HL-60/S4 (cell line): Measurements from ENCODE around the gene CACNA1I.

Source experiments
- in situ Hi-C: fragments of 300-500 bp; cut with MboI; formaldehyde crosslinking; loops from 2 replicates; pipeline ENCODE4 v1.14.3; 2022; ENCODE audit warnings: low sequenced_read_pairs

Gene CACNA1I

DNA sequence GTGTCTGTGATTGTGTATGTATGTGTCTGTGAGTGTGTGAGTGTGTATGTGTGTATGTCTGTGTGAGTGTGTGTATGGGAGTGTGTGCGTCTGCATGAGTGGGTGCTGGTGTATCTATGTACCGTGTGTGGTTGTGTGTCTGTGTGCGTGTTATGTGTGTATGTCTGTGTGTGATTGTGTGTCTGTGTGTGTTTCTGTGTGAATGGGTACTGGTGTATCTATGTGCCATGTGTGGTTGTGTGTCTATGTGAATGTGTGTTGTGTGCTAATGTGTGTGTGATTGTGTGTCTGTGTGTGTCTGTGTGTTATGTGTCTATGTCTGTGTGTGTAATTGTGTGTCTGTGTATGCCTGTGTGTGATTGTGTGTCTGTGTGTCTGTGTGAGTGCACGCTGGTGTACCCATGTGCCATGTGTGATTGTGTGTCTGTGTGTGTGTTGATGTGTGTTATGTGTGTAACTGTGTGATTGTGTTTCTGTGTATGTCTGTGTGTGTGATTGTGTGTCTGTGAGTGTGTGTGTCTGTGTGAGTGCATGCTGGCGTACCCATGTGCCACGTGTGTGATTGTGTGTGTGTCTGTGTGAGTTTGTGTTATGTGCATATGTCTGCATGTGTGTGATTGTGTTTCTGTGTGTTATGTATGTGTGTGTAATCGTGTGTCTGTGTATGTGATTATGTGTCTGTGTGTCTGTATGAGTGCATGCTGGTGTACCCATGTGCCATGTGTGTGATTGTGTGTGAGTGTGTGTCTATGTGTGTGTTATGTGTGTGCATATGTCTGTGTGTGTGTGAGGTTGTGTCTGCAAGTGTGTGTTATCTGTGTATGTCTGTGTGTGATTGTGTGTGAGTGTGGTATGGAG is 6.8 kb upstream of the CACNA1I start:
- in situ Hi-C loops: no loop called here

DNA sequence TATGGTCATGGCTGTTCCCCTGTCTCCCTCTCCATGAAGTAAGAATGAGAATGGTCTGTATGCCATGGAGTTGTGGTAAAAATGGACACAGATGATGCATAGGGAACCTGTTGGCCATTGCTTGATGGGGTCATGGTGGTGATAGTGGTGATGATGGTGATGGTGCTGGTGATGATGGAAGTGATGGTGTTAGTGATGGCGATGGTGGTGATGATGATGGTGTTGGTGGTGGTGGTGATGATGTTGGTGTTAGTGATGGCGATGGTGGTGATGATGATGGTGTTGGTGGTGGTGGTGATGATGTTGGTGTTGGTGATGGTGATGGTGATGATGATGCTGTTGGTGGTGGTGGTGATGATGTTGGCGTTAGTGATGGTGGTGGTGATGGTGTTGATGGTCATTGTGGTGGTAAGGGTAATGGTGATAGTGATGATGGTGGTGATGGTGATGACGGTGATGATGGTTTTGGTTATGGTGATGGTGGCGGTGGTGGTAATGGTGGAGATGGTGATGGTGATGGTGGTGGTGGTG is 5.1 kb upstream of the CACNA1I start:
- in situ Hi-C loops: no loop called here

DNA sequence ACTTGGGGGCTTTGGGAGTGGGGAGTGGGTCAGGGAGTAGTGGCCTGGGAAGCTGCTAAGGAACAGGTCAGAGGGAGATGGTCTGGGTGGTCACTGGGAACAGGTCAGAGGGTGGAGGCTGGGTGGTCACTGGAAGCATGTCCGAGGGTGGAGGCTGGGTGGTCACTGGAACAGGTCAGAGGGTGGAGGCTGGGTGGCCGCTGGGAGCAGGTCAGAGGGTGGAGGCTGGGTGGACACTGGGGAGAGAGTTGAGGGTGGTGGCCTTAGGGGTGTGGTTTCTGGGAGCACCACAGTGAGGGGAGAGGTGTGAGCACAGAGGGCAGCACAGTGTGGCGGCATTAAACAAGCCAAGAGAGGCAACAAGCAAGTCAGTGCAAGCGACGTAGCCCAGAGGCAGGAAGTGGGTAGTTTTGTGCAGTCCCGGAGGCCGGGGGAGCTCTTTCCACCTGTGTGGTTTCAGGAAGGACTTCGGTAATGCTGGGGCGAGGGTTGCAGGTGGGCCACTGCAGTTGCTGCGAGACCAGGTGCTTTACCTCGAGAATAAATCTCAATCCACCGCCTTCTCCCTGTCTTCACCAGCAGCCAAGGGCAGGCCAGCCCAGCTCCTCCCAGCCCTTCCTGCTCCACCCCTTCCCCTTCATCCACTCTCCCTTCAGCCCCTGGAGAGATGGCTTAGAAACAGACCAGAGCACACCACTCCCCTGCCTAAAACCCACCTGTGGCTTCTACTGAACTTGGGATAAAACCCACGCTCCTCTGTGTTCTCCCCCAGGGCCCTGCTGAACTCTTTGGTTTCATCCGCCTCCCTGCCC is 3.2 kb upstream of the CACNA1I start:
- in situ Hi-C loops: no loop called here

DNA sequence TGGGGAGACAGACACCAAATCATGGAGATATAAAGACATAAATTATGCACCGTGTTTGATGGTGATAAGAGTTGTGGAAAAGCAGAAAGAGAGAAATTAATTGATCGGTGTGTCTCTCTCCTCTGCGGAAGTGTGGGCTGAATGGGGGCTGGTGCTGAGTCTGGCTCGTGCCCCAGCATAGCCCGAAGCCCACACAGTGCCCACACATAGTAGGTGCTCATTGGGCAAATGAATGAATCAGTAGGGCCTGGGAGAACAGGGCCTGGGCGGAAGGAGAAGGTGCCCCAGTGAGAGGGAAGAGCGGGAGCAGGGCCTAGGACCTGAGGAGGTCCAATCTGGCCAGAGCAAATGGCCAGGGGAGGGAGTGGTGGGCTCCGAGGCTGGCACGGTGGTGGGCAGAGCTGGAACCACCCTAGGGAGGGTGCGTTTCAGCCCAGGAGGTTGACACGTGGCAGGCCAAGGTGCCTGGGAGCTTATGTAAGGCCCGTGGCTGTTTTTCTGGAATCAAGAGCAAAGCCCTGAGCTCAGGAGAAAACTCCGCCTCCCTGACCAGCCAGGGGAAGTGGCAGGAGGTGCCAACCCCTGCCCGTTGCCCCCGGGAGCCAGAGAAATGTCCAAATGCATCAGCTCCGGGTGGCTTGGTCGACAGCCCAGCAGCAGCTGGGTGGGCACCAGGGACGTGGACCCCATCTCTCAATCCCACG is 2.1 kb upstream of the CACNA1I start:
- in situ Hi-C loops: no loop called here

DNA sequence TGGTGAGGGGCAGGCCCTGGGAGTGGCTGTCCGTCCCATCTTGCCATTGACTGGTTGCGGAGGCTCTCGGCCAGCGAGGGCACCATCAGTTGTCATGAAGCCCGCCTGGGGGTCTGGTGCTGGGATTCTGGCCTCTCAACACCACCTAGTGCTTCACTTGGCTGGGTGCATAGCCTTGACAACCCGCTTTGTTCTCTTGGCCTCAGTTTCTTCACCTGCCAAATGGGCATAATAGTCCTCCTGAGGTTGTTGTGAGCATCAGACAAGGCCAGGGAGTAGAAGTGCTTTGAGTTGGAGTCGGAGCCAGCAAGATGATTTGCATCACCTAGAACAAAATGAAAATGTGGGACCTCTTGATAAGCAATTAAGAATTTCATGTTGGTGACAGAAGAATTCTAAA is 1.5 kb upstream of the CACNA1I start:
- in situ Hi-C loops: no loop called here

DNA sequence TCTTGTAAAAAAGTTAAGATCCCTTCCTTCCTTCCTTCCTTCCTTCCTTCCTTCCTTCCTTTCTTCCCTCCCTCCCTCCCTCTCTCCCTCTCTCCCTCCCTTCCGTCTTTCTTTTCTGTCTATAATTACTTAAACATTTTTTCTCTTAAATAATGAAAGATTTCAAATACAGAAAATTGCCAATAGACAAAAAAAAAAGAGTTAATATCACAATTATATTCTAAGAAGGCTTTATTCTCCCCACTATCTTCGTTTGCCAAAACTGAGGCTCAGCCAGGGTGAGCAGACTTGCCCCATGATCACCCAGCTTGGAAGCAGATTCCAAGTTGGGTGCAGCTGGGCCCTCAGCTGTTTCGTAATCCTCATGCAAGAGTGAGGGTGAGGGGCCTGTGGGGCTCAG is 327 bp upstream of the CACNA1I start:
- in situ Hi-C loops: no loop called here

DNA sequence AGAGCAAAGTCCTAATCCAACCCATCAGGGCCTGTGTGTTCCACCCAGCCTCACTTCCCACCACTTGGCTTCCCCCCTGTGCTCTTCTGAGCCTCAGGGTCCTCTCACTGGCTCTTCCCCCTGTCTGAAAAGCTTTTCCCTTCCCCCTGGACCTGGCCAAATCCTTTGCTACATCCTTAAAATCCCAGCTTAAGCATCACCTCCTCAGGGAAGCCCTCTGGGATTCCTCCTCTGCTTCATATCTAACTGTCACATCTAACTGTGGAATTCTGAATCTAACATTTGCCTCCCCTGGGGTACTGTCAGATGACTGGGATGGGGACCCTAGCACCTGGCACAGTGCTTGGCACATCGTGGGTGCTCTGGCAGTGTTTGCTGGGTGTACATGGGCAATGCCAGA is 985 bp downstream of the CACNA1I start:
- in situ Hi-C loops: no loop called here

DNA sequence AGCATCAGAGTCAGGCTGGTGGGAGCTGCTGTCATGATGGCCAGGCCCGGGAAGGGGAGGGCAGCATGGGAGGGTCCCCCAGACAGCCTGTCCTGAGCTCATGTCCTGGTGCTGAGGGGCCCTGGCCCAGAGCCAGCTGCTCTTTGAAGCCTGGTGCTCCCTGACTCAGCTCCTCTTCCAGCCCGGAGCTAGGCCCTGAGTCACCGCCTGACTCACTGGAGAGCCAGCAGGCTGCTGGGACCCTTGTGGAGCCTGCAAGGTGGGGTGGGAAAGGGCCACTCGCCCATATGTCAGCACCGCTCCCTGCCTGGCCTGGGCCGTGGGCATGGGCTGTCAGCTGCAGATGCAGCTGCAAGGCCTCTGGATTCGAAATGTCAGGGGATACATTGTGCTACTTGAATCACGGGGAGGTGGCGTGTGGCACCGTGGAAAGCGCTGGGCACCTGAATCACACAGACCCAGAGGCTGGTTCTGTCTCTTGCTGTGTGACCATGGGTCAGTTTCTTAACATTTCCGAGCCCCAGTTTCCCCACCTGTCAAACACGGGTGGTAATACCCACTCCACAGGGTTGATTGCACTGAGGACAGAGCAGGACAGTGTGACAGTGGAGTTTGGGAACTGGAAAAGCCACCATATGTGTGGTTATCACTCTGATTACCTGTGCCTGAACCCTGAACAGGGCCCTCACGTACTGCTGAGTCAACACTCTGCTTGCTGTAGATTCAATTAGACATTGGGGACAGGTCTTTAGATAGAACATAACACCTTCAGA is 4.4 kb downstream of the CACNA1I start:
- in situ Hi-C loops: no loop called here

DNA sequence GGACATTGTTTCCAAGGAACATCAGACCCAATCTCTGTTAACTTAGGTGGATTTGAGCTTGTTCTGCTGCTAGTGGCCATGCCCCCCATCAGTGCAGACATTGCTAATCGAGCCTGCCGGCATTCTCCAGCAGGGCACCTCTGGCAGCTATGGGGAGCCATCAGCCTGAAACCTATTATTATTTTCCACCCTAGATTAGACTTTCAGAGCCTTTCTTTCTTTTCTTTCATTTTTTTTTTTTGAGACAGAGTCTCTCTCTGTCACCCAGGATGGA is 4.9 kb downstream of the CACNA1I start:
- in situ Hi-C loops: no loop called here

DNA sequence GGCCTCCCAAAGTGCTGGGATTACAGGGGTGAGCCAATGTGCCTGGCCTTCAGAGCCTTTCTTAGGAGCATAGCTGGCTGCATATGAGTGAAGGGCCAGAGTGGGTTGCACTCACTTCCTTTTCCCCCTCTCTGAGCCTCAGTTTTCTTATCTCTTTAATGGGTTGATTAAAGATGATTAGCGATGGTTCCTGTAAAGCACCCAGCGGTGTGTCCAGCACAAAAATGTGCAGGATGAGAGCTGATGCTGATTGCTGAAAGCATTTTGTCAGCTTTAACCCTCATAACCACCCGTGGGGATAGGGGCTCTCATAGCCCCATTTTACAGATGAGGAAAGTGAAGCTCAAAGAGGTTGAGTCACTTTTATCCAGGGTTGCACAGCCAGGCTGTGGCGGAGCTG is 5.5 kb downstream of the CACNA1I start:
- in situ Hi-C loops: no loop called here

DNA sequence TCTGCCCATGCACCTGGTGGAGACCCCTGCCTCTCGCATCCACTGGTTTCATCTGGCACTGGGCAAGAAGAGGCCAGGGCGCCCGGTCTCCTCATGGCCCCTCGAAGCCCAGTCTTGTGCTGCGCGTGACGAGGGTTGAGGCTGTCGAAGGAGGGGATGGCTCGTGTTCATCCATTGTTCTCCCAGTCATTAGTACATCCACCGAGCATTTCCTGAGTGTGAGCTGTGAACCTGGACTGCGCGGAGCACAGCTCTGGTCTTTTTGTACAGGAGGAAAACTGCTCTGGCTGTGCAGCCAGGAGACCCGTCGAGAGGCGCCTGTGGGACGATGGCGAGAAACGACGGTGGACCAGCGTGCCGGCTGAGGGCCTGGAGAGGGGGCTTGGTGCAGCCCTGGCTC is 6.8 kb downstream of the CACNA1I start:
- in situ Hi-C loops: no loop called here

DNA sequence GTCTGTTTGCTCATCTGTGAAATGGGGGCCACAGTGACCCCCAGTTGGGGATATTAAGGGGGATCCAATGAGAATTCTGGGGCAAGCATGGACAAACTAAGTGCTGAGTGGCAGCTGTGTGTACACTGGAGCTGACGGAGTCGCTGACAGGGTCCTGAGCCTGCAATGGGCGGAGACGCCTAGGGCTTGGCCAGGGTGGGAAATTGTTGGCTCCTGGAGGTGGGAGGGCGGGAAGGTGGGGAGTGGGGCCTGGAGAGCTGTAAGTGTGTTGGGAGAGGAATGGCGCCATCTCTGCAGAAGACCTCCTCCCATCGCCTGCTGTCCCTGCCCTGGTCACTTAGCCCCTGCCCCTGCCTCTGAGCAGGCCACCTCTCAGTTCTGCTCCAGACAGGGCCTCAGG is 7.3 kb downstream of the CACNA1I start:
- in situ Hi-C loops: no loop called here

DNA sequence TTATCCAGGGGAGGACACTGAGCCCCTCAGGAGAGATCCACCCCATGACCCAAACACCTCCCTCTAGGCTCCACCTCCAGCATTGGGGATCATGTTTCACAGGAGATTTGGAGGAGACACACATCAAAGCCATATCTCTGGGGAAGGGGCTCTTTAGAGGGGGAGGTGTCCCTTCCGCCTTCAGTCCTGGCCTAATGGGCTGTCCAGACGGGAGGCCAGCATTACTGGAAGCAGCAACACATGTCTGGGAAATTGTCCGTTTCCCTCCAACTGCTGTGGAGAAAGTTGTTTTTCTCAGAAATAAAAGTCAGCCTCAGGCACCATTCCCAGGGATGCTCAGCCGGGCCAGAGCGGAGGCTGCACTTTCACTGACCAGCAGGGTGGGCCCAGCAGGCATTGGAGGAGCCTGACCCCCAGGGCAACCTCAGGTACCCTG is 9.5 kb downstream of the CACNA1I start:
- in situ Hi-C loops: no loop called here

DNA sequence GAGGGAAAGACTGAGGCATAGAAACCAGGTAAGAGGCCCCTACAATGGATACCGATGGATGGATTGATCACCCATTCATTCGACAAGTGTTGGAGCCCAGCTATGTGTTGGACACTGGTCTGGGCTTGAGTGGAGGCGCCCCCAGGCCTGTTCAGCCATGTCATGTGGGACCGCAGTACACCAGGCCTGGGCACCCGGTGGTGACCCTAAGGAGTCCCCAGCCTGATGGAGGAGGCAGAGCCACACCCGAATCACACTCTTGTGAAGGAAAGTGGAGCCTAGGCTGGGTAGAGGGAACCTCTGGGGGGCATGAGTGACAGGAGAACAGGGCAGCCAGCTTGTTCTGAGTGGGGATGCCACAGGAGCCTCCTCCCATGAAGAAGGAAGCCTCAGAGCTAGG is 10.2 kb downstream of the CACNA1I start:
- in situ Hi-C loops: no loop called here

DNA sequence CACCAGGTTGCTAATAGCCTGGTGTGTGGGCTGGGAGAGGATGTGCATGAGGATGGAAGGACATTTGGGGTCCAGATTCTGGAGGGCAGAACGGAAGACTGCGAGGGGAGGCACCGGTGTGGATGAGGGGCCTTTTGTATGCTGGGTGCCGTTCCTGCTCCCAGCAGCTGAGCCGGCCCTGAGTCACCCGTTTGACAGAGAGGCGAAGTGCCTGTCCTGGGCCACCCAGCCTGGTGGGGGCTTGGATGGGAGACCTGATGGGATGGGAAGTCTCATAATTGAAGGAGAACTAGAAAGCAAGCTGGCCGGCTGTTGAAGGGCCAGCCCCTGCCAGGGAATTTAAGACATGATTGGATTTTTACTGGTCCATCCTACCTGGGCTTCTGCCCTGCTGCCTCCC is 10.8 kb downstream of the CACNA1I start:
- in situ Hi-C loops: no loop called here

DNA sequence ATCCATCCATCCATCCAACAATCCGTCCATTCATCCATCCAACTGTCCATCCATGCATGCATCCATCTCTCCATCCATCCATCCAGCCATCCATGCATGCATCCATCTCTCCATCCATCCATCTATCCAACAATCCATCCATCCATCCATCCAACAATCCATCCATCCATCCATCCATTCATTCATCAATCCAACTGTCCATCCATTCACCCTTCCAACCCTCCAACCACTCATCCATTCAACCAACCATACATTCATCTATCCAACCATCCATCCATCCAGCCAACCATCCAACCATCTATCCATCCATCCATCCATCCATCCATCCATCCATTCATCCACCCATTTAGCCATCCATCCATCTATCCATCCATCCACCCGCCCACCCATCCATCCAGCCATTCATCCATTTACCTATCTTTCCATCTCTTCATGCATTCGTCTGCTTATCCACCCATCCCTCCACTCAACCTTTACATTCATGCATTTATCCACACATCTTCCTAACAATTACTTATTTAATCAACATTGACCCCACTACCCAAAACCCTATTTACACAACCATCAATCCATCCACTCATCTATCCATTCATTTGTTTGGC is 12.6 kb downstream of the CACNA1I start:
- in situ Hi-C loops: no loop called here

DNA sequence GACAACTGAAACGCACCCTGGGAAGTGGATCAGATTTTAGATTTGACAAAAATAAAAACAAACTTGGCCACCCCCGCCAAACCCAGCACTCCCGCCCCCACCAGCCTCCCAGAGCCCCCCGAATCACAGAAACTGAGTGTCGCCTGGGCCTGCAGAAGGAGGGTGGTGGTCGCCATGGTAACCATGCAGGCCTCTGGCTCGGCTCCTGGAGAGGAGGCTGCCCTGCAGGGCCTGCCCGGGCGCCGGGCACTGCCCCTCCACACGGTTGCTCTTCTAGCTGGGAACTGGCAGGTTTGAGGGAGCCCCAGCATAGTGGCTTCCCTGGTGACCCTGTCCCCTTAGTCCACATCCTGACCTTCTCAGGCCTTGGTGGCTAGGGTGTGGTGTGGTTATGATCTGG is 19.3 kb downstream of the CACNA1I start:
- in situ Hi-C loops: no loop called here

DNA sequence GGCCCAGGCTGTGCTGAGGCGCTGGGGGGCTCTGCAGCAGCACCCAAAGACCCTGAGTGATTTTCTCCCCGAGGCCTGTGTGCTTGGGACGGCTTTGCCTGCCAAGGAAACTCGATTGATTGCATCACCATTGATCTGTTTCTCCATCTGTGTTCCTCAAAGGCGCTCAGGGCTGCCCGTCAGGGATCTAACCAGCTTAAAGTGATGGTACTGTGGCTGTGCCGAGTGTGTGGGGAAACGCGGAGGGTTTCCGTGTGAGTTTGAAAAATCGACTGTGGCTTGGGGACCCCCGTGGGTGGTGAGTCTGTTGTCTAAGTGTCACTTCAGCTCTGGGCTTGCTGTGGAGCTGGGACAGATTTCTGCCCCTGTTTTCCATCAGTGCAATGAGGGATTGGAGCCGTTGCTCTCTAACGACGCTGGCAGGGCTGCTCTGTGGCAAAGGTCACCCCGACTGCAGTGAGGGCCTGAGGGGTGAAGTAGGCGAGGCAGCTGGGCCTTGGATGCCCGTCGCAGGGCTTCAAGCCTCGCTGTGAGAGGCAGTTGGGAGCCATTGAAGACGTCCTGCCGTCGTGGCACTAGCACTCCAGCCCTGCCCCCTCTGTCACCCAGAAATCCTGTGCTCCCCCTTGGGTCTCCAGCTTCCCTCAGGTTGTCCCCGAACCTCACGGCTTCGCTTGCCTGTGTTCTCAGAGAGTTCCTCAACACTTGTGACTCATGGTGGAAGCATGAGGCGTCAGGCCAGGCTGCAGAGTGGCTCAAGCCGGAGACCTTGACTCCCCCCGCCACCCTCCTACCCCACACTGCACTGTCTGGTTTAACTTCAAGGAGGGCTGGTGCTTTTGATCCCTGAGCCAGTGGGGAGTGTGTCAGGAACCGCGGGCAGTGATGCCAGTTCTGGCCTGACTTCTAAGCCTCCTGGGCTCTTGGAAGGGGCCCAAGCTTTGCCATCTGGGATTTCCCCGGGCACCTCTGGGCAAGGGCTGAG is 21.8 kb downstream of the CACNA1I start:
- in situ Hi-C loops: no loop called here
